Ecto neural progenitor cell (in vitro differentiated cells): ENCODE data around the gene HLA-E.

ENCODE experiments used
- DNase-seq: peaks from one replicate; pipeline ENCODE4 v3.0.0-alpha.2; 2018; ENCODE audit warnings: low spot score

The HLA-E gene

GRCh38 chr6:30541515-30542403 lies 52.5 kb downstream of the HLA-E start:
- DNase-seq = peak; percentile 81

GRCh38 chr6:30542404-30542725 lies 53.1 kb downstream of the HLA-E start:
- DNase-seq = no peak

- no peak for DNase-seq
These were observed 53.6 kb downstream of the HLA-E start for GRCh38 chr6:30542915-30543314.
